ENCODE results near the gene RANBP17.

DNA sequence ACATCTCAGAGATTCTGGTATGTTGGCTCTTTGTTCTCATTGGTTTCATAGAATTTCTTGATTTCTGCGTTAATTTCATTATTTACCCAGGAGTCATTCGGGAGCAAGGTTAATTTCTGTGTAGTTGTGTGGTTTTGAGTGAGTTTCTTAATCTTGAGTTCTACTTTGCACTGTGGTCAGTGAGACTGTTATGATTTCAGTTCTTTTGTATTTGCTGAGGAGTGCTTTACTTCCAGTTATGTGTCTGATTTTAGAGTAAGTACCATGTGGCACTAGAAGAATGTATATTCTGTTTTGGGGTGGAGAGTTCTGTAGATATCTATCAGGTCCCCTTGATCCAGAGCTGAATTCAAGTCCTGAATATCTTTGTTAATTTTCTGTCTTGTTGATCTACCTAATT lies 12.2 kb downstream of the RANBP17 start:
- no peak for TF ChIP-seq POLR2AphosphoS5 (IDR thresholded peaks at IDR 0.05)
- no peak for TF ChIP-seq EZH2 (IDR thresholded peaks at IDR 0.05; ENCODE audit: borderline replicate concordance, insufficient read depth, low read length, poor library complexity, severe bottlenecking)
- TF ChIP-seq, protein P1, sequence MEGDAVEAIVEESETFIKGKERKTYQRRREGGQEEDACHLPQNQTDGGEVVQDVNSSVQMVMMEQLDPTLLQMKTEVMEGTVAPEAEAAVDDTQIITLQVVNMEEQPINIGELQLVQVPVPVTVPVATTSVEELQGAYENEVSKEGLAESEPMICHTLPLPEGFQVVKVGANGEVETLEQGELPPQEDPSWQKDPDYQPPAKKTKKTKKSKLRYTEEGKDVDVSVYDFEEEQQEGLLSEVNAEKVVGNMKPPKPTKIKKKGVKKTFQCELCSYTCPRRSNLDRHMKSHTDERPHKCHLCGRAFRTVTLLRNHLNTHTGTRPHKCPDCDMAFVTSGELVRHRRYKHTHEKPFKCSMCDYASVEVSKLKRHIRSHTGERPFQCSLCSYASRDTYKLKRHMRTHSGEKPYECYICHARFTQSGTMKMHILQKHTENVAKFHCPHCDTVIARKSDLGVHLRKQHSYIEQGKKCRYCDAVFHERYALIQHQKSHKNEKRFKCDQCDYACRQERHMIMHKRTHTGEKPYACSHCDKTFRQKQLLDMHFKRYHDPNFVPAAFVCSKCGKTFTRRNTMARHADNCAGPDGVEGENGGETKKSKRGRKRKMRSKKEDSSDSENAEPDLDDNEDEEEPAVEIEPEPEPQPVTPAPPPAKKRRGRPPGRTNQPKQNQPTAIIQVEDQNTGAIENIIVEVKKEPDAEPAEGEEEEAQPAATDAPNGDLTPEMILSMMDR (IDR thresholded peaks at IDR 0.05; ENCODE audit: poor library complexity, severe bottlenecking): no peak
- no peak for TF ChIP-seq SMC3 (conservative IDR thresholded peaks at IDR 0.05; ENCODE audit: poor library complexity)
- TF ChIP-seq, protein P2, sequence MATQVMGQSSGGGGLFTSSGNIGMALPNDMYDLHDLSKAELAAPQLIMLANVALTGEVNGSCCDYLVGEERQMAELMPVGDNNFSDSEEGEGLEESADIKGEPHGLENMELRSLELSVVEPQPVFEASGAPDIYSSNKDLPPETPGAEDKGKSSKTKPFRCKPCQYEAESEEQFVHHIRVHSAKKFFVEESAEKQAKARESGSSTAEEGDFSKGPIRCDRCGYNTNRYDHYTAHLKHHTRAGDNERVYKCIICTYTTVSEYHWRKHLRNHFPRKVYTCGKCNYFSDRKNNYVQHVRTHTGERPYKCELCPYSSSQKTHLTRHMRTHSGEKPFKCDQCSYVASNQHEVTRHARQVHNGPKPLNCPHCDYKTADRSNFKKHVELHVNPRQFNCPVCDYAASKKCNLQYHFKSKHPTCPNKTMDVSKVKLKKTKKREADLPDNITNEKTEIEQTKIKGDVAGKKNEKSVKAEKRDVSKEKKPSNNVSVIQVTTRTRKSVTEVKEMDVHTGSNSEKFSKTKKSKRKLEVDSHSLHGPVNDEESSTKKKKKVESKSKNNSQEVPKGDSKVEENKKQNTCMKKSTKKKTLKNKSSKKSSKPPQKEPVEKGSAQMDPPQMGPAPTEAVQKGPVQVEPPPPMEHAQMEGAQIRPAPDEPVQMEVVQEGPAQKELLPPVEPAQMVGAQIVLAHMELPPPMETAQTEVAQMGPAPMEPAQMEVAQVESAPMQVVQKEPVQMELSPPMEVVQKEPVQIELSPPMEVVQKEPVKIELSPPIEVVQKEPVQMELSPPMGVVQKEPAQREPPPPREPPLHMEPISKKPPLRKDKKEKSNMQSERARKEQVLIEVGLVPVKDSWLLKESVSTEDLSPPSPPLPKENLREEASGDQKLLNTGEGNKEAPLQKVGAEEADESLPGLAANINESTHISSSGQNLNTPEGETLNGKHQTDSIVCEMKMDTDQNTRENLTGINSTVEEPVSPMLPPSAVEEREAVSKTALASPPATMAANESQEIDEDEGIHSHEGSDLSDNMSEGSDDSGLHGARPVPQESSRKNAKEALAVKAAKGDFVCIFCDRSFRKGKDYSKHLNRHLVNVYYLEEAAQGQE (IDR thresholded peaks at IDR 0.05; ENCODE audit: borderline replicate concordance): no peak
- TF ChIP-seq RAD21 (conservative IDR thresholded peaks at IDR 0.05): no peak
